OCI-LY3 (cell line): Measurements from ENCODE around the gene NEDD4L.

Source experiments
- H2AFZ ChIP-seq: fragments of 200-600, 300-600 bp; shearing (Covaris generic); 2 replicates; pipeline ENCODE4 v1.6.0; 2014; ENCODE audit warnings: antibody characterized with exemption, low read depth, low read length
- H3K27ac ChIP-seq: fragments of 200-600, 300-600 bp; sonication (generic); 2 replicates; pipeline ENCODE4 v1.5.1; 2014; ENCODE audit warnings: mild to moderate bottlenecking, low read length, moderate library complexity, mixed read lengths
- H3K27me3 ChIP-seq: fragments of 200-600, 300-600 bp; sonication (generic); 2 replicates; pipeline ENCODE4 v1.6.1; 2014; ENCODE audit warnings: low read depth, low read length, mixed read lengths
- H3K36me3 ChIP-seq: fragments of 200-600, 300-600 bp; sonication (generic); replicated peaks from 2 replicates; pipeline ENCODE3; 2014; ENCODE audit warnings: low read depth, low read length, mixed read lengths
- H3K4me1 ChIP-seq: fragments of 300-600, 200-600 bp; sonication (generic); 2 replicates; pipeline ENCODE4 v1.6.1; 2014; ENCODE audit warnings: low read length, mixed read lengths
- H3K4me2 ChIP-seq: fragments of 200-600, 300-600 bp; sonication (generic); 2 replicates; pipeline ENCODE4 v1.6.1; 2014; ENCODE audit warnings: low read length, mixed read lengths
- H3K4me3 ChIP-seq: fragments of 300-600, 200-600 bp; sonication (generic); 2 replicates; pipeline ENCODE4 v1.5.1; 2014; ENCODE audit warnings: antibody characterized with exemption, mild to moderate bottlenecking, low read length, moderate library complexity
- H3K79me2 ChIP-seq: fragments of 300-600, 200-600 bp; shearing (Covaris generic); 2 replicates; pipeline ENCODE4 v1.6.1; 2014; ENCODE audit warnings: mild to moderate bottlenecking, low read length, mixed read lengths
- H3K9ac ChIP-seq: fragments of 300-600, 200-600 bp; shearing (Covaris generic); 2 replicates; pipeline ENCODE4 v1.6.0; 2014; ENCODE audit warnings: mild to moderate bottlenecking, low read length, moderate library complexity
- H3K9me3 ChIP-seq: fragments of 200-600, 300-600 bp; shearing (Covaris generic); 2 replicates; pipeline ENCODE4 v1.6.1; 2014; ENCODE audit warnings: low read length, mixed read lengths; ENCODE audit not compliant: insufficient read depth
- H4K20me1 ChIP-seq: fragments of 200-600, 300-600 bp; sonication (generic); 2 replicates; pipeline ENCODE4 v1.6.1; 2016; ENCODE audit warnings: low read length, mixed read lengths; ENCODE audit not compliant: insufficient read depth
- CTCF ChIP-seq: fragments of 200-600, 300-600 bp; sonication (generic); IDR thresholded peaks from 2 replicates; pipeline ENCODE4 v1.5.1; 2014; ENCODE audit warnings: antibody characterized with exemption, low read length, low read depth
- EZH2phosphoT487 ChIP-seq: fragments of 200-600 bp; shearing (Covaris generic); IDR thresholded peaks from 2 replicates; pipeline ENCODE4 v1.6.1; 2018; ENCODE audit warnings: antibody characterized with exemption, mixed run types, low read depth

Gene NEDD4L

DNA sequence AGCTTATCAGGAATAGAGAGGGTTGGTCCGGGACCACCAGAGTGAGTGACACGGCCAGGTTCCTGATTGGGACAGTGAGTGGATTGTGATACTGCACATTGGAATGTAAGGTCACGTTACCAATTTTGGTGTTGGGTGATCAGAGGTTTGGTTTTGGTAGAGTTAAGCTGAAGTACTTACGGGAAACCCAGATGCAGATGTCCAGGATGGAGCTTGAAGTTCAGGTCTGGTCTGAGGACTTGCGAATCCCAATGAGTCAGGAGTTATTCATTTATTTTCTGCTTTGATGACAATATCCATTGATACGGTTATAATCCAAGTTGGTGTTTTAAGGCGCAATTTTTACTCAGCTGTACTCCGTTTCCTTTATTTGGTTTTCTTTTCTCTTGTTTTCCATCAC lies 311.2 kb downstream of the NEDD4L start:
- TF ChIP-seq CTCF (no peak), EZH2phosphoT487 (no peak)
- no peaks in the 10 kb centered on the region for H3K9me3 ChIP-seq
- H3K4me3 ChIP-seq = no peak overlapping the region
- no peak overlapping the region for H3K27ac ChIP-seq
- H4K20me1 ChIP-seq = no peaks in the 10 kb centered on the region
- no peaks in the 10 kb centered on the region for H3K79me2 ChIP-seq
- no peak overlapping the region for H3K4me2 ChIP-seq
- peaks cover 21% of the 10 kb centered on the region for H3K4me1 ChIP-seq
- H3K9ac ChIP-seq = no peak overlapping the region
- H2AFZ ChIP-seq = no peak overlapping the region
- peaks cover 83% of the 10 kb centered on the region for H3K36me3 ChIP-seq
- no peaks in the 10 kb centered on the region for H3K27me3 ChIP-seq

DNA sequence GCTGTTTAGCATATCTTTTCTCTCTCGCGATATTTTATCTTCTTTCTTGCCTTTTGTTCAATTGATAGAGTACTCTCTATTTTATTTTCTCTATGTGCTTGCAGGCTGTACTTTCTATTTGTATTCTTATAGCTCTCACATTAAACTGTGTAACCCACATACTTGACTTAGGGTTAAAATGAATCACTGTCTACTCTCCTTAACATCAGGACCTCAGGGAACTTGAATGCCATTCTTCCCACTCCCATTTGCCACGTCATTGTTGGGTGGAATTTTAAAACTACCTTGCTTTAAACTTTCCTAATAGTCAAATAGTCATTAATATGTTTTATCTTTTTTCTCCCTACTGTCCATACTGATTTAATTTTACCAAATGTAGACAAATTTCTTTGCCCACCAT lies 315.2 kb downstream of the NEDD4L start:
- Histone ChIP-seq H3K36me3 (peaks cover 77% of the 10 kb centered on the region), H3K9ac (no peak overlapping the region), H3K4me2 (no peak overlapping the region), H2AFZ (no peak overlapping the region), H3K4me3 (no peak overlapping the region), H3K27me3 (no peaks in the 10 kb centered on the region), H3K9me3 (no peaks in the 10 kb centered on the region), H4K20me1 (no peaks in the 10 kb centered on the region), H3K27ac (no peak overlapping the region), H3K4me1 (peaks cover 10% of the 10 kb centered on the region), H3K79me2 (no peaks in the 10 kb centered on the region)
- TF ChIP-seq EZH2phosphoT487 (no peak), CTCF (no peak)

DNA sequence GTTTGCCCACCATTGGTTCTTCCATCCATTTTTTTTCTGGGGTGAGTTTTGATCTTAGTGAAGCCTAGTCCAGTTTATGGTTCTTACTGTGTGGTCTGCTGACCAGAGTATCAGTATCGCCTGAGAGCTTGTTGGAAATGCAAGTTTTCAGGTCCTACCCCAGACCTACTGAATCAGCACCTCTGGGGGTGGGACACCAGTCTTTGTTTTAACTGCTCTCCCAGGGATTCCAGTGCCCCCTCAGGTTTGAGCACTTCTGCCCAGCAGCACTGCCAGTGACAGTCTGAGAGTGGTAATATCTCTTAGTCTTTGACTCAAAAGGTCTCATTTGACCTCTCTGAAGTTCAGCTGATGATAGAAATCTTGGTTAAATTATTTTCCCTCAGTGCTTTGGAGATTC lies 315.6 kb downstream of the NEDD4L start:
- Histone ChIP-seq H3K9ac (no peak overlapping the region), H3K4me1 (peaks cover 6% of the 10 kb centered on the region), H3K36me3 (peaks cover 76% of the 10 kb centered on the region), H2AFZ (no peak overlapping the region), H3K27me3 (no peaks in the 10 kb centered on the region), H3K79me2 (no peaks in the 10 kb centered on the region), H3K27ac (no peak overlapping the region), H3K9me3 (no peaks in the 10 kb centered on the region), H4K20me1 (no peaks in the 10 kb centered on the region), H3K4me3 (no peak overlapping the region), H3K4me2 (no peak overlapping the region)
- TF ChIP-seq CTCF (no peak), EZH2phosphoT487 (no peak)

DNA sequence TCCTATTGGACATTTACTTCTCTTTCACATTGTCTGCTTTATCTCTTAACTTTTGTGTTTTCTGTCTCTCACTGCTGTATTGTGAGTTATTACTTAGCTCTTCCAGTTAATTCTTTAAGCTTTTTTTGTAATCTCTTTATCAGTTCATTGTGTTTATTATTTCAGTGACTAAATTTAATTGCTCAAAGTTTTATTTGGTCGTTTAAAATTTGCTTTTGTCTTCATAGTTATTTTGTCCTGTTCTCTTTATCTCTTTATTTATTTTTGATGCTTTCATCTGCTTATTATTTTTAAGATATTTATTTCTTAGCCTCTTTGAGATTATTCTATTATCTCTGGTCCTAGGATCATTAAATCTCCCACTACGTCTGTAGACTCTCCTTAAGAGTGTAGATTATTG lies 316.3 kb downstream of the NEDD4L start:
- H4K20me1 ChIP-seq = no peaks in the 10 kb centered on the region
- H2AFZ ChIP-seq = no peak overlapping the region
- no peak overlapping the region for H3K27ac ChIP-seq
- H3K4me1 ChIP-seq = no peaks in the 10 kb centered on the region
- H3K36me3 ChIP-seq = peaks cover 74% of the 10 kb centered on the region
- TF ChIP-seq EZH2phosphoT487 (no peak), CTCF (no peak)
- no peak overlapping the region for H3K4me3 ChIP-seq
- no peaks in the 10 kb centered on the region for H3K9me3 ChIP-seq
- H3K27me3 ChIP-seq = no peaks in the 10 kb centered on the region
- H3K4me2 ChIP-seq = no peak overlapping the region
- H3K9ac ChIP-seq = no peak overlapping the region
- H3K79me2 ChIP-seq = no peaks in the 10 kb centered on the region
